GM23338 (cell line): ENCODE results near the gene DCUN1D4.

ENCODE experiments used
- CREB1 ChIP-seq: fragments of 250-450 bp; sonication (Bioruptor Pico); IDR thresholded peaks from 2 replicates; pipeline ENCODE4 v1.5.0; 2020; ENCODE audit warnings: low read depth, mild to moderate bottlenecking, moderate library complexity
- CTCF ChIP-seq, 2 experiments: fragments of 200-600 bp in 1 of 2; sonication (generic) in 1 of 2; conservative IDR thresholded peaks; 2 replicates each; pipeline versions ENCODE4 v1.5.1 to v1.6.1; 2016 to 2017; ENCODE audit warnings: antibody characterized with exemption in 2 of 2, low read depth in 2 of 2, mild to moderate bottlenecking in 2 of 2, moderate library complexity in 1 of 2
- EZH2 ChIP-seq: fragments of 200-600 bp; sonication (generic); IDR thresholded peaks from one replicate; pipeline ENCODE4 v1.8.0; 2017; ENCODE audit warnings: antibody characterized with exemption, mild to moderate bottlenecking, low read depth; ENCODE audit not compliant: unreplicated experiment
- POLR2AphosphoS5 ChIP-seq: IDR thresholded peaks from 2 replicates; pipeline ENCODE4 v1.6.1; 2016; ENCODE audit warnings: antibody characterized with exemption, low read depth

DNA sequence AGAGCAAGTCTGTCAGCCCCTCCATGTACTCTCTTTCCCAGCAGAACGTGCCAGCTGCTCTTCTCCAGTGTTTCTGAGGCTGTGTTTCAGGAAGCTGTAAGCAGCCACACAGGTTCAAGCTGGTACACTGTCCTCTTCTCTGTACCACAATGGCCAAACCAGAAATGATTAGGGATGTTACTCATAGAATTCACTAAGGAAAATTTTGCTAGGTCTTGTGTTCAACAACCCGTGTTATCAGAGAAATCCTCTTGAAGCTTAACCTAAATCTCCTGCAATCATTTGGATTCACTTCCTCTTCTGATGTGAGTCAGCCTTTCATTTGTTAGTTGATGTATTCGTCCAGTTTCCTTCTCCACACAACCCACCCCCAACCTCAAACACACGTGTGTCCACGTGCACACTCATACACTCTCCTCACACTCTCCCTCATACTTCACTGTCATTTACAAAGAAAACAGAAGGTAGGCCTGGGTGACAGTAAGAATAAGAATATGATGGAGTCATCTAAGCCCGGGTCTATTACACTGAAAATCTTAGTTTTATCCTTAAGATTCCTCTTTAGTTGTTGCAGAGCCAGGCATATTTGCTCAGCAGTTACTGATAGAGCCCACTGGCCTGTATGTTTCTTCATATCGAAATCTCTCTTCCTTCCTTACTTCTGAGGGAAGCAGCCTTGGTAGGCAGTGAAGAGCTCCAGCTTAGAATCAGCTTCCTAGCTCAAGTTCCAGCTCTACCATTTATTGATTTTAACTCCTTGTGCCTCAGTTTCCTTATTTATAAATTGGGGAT is 63.4 kb downstream of the DCUN1D4 start:
- TF ChIP-seq CTCF (conservative IDR thresholded peaks at IDR 0.05; ENCODE audit: low read depth in 2 of 2), result no peak
- TF ChIP-seq POLR2AphosphoS5, result no peak
- TF ChIP-seq EZH2, result no peak
- TF ChIP-seq CREB1 (CRISPR knock-in tag), result no peak
